ENCODE data around the gene C4BPB.

C4BPB gene

GRCh38 chr1:207089627-207090355 lies 1.1 kb downstream of the C4BPB start:
- Mint-ChIP-seq H3K4me1 (ENCODE audit: low read depth) (peaks cover 30% of the 10 kb centered on the region), H3K27ac (peak overlapping the region; percentile 56), H3K4me3 (peak overlapping the region; percentile 80), H3K36me3 (no peaks in the 10 kb centered on the region), H3K9me3 (ENCODE audit: low read depth) (no peaks in the 10 kb centered on the region), H3K27me3 (no peaks in the 10 kb centered on the region)

- Mint-ChIP-seq H3K9me3 (ENCODE audit: low read depth) (no peaks in the 10 kb centered on the region), H3K4me1 (ENCODE audit: low read depth) (peaks cover 21% of the 10 kb centered on the region), H3K27ac (no peak overlapping the region), H3K4me3 (no peak overlapping the region), H3K36me3 (no peaks in the 10 kb centered on the region), H3K27me3 (no peaks in the 10 kb centered on the region)
Measured at GRCh38 chr1:207091200-207091908, 2.7 kb downstream of the C4BPB start.

- Mint-ChIP-seq H3K27me3 (no peaks in the 10 kb centered on the region), H3K27ac (no peak overlapping the region), H3K4me3 (no peak overlapping the region), H3K9me3 (ENCODE audit: low read depth) (no peaks in the 10 kb centered on the region), H3K36me3 (no peaks in the 10 kb centered on the region), H3K4me1 (ENCODE audit: low read depth) (peaks cover 22% of the 10 kb centered on the region)
Measured at GRCh38 chr1:207093944-207094343, 5.3 kb downstream of the C4BPB start.

GRCh38 chr1:207097871-207098324 lies 9.2 kb downstream of the C4BPB start:
- peaks cover 8% of the 10 kb centered on the region for H3K4me1 Mint-ChIP-seq (ENCODE audit: low read depth)
- no peaks in the 10 kb centered on the region for H3K27me3 Mint-ChIP-seq
- no peaks in the 10 kb centered on the region for H3K9me3 Mint-ChIP-seq (ENCODE audit: low read depth)
- no peak overlapping the region for H3K4me3 Mint-ChIP-seq
- H3K36me3 Mint-ChIP-seq = peaks cover 3% of the 10 kb centered on the region
- peak overlapping the region; percentile 72 for H3K27ac Mint-ChIP-seq

GRCh38 chr1:207101720-207102119 lies 13.1 kb downstream of the C4BPB start:
- Mint-ChIP-seq H3K27me3 (no peaks in the 10 kb centered on the region), H3K27ac (no peak overlapping the region), H3K36me3 (peaks cover 3% of the 10 kb centered on the region), H3K9me3 (ENCODE audit: low read depth) (no peaks in the 10 kb centered on the region), H3K4me3 (no peak overlapping the region), H3K4me1 (ENCODE audit: low read depth) (peaks cover 8% of the 10 kb centered on the region)

- Mint-ChIP-seq H3K27me3 (peaks cover 2% of the 10 kb centered on the region), H3K4me1 (ENCODE audit: low read depth) (peaks cover 8% of the 10 kb centered on the region), H3K9me3 (ENCODE audit: low read depth) (no peaks in the 10 kb centered on the region), H3K27ac (no peak overlapping the region), H3K4me3 (no peak overlapping the region), H3K36me3 (peaks cover 3% of the 10 kb centered on the region)
Measured at GRCh38 chr1:207102146-207102545, 13.5 kb downstream of the C4BPB start.

- H3K27ac Mint-ChIP-seq = no peak overlapping the region
- peaks cover 2% of the 10 kb centered on the region for H3K27me3 Mint-ChIP-seq
- peaks cover 6% of the 10 kb centered on the region for H3K4me1 Mint-ChIP-seq (ENCODE audit: low read depth)
- H3K4me3 Mint-ChIP-seq = no peak overlapping the region
- no peaks in the 10 kb centered on the region for H3K9me3 Mint-ChIP-seq (ENCODE audit: low read depth)
- peaks cover 3% of the 10 kb centered on the region for H3K36me3 Mint-ChIP-seq
Measured at GRCh38 chr1:207102659-207103058, 14.0 kb downstream of the C4BPB start.

GRCh38 chr1:207103892-207104373 lies 15.3 kb downstream of the C4BPB start, which contains the start of gene C4BPA:
C4BPA (plus strand) TSS chr1:207104233; CDS start chr1:207113026, 8,793 bp downstream.
- H3K4me1 Mint-ChIP-seq (ENCODE audit: low read depth) = no peaks in the 10 kb centered on the region
- no peak within 1 kb of the TSS for H3K4me3 Mint-ChIP-seq
- no peak within 1 kb of the TSS for H3K27ac Mint-ChIP-seq
- peaks cover 3% of the 10 kb centered on the region for H3K36me3 Mint-ChIP-seq
- H3K9me3 Mint-ChIP-seq (ENCODE audit: low read depth) = no peaks in the 10 kb centered on the region
- H3K27me3 Mint-ChIP-seq = peaks cover 2% of the 10 kb centered on the region

GRCh38 chr1:207109004-207109403 lies 20.3 kb downstream of the C4BPB start:
- H3K4me1 Mint-ChIP-seq (ENCODE audit: low read depth) = no peaks in the 10 kb centered on the region
- no peaks in the 10 kb centered on the region for H3K36me3 Mint-ChIP-seq

GRCh38 chr1:207112616-207113296 lies 24.1 kb downstream of the C4BPB start:
- Mint-ChIP-seq H3K27me3 (no peaks in the 10 kb centered on the region), H3K9me3 (ENCODE audit: low read depth) (no peaks in the 10 kb centered on the region), H3K4me3 (no peak overlapping the region), H3K4me1 (ENCODE audit: low read depth) (no peaks in the 10 kb centered on the region), H3K36me3 (no peaks in the 10 kb centered on the region), H3K27ac (no peak overlapping the region)

More at GRCh38 chr1:207109004-207109403, 20.3 kb downstream of the C4BPB start:
- Mint-ChIP-seq H3K27me3 (peaks cover 2% of the 10 kb centered on the region), H3K27ac (no peak overlapping the region), H3K4me3 (no peak overlapping the region), H3K9me3 (ENCODE audit: low read depth) (no peaks in the 10 kb centered on the region)

- no peak overlapping the region for H3K27ac Mint-ChIP-seq
Measured at GRCh38 chr1:207115269-207115668, 26.6 kb downstream of the C4BPB start.

GRCh38 chr1:207124389-207124788 lies 35.7 kb downstream of the C4BPB start:
- Mint-ChIP-seq H3K27me3 (peaks cover 2% of the 10 kb centered on the region), H3K36me3 (peaks cover 16% of the 10 kb centered on the region), H3K4me1 (ENCODE audit: low read depth) (no peaks in the 10 kb centered on the region), H3K27ac (no peak overlapping the region), H3K9me3 (ENCODE audit: low read depth) (peaks cover 16% of the 10 kb centered on the region), H3K4me3 (no peak overlapping the region)

More at GRCh38 chr1:207115269-207115668, 26.6 kb downstream of the C4BPB start:
- Mint-ChIP-seq H3K27me3 (peaks cover 1% of the 10 kb centered on the region), H3K36me3 (no peaks in the 10 kb centered on the region), H3K4me3 (no peak overlapping the region), H3K9me3 (ENCODE audit: low read depth) (no peaks in the 10 kb centered on the region), H3K4me1 (ENCODE audit: low read depth) (no peaks in the 10 kb centered on the region)

GRCh38 chr1:207128336-207128921 lies 39.8 kb downstream of the C4BPB start:
- Mint-ChIP-seq H3K36me3 (peaks cover 23% of the 10 kb centered on the region), H3K27me3 (no peaks in the 10 kb centered on the region), H3K27ac (no peak overlapping the region), H3K4me3 (no peak overlapping the region), H3K4me1 (ENCODE audit: low read depth) (no peaks in the 10 kb centered on the region), H3K9me3 (ENCODE audit: low read depth) (peaks cover 29% of the 10 kb centered on the region)

- Mint-ChIP-seq H3K36me3 (peaks cover 21% of the 10 kb centered on the region), H3K9me3 (ENCODE audit: low read depth) (peaks cover 28% of the 10 kb centered on the region), H3K27me3 (no peaks in the 10 kb centered on the region), H3K4me1 (ENCODE audit: low read depth) (no peaks in the 10 kb centered on the region), H3K4me3 (no peak overlapping the region), H3K27ac (no peak overlapping the region)
Measured at GRCh38 chr1:207129053-207129452, 40.4 kb downstream of the C4BPB start.

Measured in activated naive CD8-positive, alpha-beta T cell (primary cell).